Measurements from ENCODE around the gene ARHGEF26.

DNA sequence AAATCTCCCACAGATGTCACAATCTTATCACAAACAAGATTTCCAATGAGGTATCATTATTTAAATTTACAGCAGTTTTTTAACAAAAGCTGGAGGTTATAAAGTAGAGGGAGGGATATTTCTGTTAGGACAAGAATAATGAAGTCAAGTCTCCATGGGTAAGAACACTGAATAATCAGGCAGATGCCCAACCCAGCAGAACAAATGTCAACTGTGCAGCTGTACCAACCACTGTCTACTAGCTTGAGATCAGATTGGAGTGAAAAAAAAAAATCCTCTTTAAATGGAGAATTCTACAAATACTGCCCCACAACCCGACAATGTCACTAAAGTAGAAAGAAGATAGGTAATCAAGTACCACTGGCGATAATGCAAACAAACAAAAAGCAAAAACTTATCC, 172.8 kb downstream of the ARHGEF26 start:
- TF ChIP-seq, protein P1, sequence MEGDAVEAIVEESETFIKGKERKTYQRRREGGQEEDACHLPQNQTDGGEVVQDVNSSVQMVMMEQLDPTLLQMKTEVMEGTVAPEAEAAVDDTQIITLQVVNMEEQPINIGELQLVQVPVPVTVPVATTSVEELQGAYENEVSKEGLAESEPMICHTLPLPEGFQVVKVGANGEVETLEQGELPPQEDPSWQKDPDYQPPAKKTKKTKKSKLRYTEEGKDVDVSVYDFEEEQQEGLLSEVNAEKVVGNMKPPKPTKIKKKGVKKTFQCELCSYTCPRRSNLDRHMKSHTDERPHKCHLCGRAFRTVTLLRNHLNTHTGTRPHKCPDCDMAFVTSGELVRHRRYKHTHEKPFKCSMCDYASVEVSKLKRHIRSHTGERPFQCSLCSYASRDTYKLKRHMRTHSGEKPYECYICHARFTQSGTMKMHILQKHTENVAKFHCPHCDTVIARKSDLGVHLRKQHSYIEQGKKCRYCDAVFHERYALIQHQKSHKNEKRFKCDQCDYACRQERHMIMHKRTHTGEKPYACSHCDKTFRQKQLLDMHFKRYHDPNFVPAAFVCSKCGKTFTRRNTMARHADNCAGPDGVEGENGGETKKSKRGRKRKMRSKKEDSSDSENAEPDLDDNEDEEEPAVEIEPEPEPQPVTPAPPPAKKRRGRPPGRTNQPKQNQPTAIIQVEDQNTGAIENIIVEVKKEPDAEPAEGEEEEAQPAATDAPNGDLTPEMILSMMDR (IDR thresholded peaks at IDR 0.05), result no peak
- no peak for TF ChIP-seq POLR2A (IDR thresholded peaks at IDR 0.05)
